ENCODE data around the gene RGP1.

The RGP1 gene

GRCh38 chr9:35759795-35760194 is 10.7 kb downstream of the RGP1 start:
- Histone ChIP-seq H3K27ac (no peak overlapping the region), H3K4me3 (IDR thresholded peaks at IDR 0.05; ENCODE audit: insufficient read depth, low read depth, low read length) (no peak overlapping the region), H3K27me3 (ENCODE audit: insufficient read depth, low read depth) (no peaks in the 10 kb centered on the region), H2AFZ (ENCODE audit: low read depth) (no peak overlapping the region), H3K4me2 (no peak overlapping the region), H3K4me1 (ENCODE audit: low read depth, poor library complexity, severe bottlenecking) (peaks cover 16% of the 10 kb centered on the region), H3K79me2 (ENCODE audit: insufficient read depth, low read depth) (peaks cover 44% of the 10 kb centered on the region; the same call in 1 of the 2 replicates), H3K9ac (no peak overlapping the region), H3K36me3 (ENCODE audit: insufficient read depth) (no peaks in the 10 kb centered on the region), H4K20me1 (ENCODE audit: insufficient read depth) (no peaks in the 10 kb centered on the region)
- no peak for TF ChIP-seq CTCF (conservative IDR thresholded peaks at IDR 0.05; ENCODE audit: low read depth, low read length)

DNA sequence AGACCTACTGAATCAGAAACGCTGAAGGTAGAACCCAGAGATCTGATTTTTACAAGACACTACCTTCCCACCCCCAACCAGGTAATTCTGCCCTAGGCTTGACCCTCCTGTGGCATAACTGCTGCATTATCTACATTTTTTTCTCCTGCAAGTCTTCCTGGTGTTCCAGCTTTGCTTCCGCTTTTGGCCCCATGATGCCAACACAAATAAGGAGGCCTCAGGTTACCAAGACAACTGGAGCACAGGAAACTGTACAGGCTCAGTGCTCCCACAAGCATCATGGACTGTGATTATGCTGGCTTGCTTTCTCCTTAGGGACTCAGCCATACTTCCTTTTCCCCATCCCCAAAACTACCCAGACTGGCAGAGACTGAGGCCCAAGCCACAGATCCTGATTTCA is 11.6 kb downstream of the RGP1 start:
- no peak overlapping the region for H3K27ac ChIP-seq
- TF ChIP-seq CTCF (conservative IDR thresholded peaks at IDR 0.05; ENCODE audit: low read depth, low read length) = no peak
- H3K4me3 ChIP-seq (IDR thresholded peaks at IDR 0.05; ENCODE audit: insufficient read depth, low read depth, low read length) = no peak overlapping the region
- peaks cover 16% of the 10 kb centered on the region for H3K4me1 ChIP-seq (ENCODE audit: low read depth, poor library complexity, severe bottlenecking)
- H3K79me2 ChIP-seq (ENCODE audit: insufficient read depth, low read depth) = peaks cover 44% of the 10 kb centered on the region; the same call in 1 of the 2 replicates
- no peak overlapping the region for H3K4me2 ChIP-seq
- no peaks in the 10 kb centered on the region for H4K20me1 ChIP-seq (ENCODE audit: insufficient read depth)
- no peak overlapping the region for H3K9ac ChIP-seq
- H3K27me3 ChIP-seq (ENCODE audit: insufficient read depth, low read depth) = no peaks in the 10 kb centered on the region
- H3K36me3 ChIP-seq (ENCODE audit: insufficient read depth) = no peaks in the 10 kb centered on the region
- H2AFZ ChIP-seq (ENCODE audit: low read depth) = no peak overlapping the region

DNA sequence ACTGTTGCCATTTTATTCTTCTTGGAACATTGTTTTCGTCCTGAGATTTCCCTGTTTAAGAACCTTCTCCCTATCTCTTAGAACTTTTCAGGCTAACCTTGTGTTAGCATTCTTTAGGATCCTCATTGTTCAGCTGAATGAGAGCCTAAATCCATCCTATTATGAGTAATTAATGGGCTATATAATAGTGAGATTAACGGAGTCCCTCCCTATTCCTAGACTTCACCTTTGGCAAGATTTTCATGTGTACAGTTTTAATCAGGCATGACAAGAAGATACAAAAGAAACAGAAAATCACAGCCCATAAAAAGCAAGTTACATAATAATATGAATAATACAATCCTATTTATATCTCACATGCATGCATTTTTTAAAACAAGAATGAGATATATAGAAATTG is 14.1 kb downstream of the RGP1 start:
- TF ChIP-seq CTCF (conservative IDR thresholded peaks at IDR 0.05; ENCODE audit: low read depth, low read length) = no peak
- Histone ChIP-seq H3K27ac (no peak overlapping the region), H2AFZ (ENCODE audit: low read depth) (no peak overlapping the region), H3K4me3 (IDR thresholded peaks at IDR 0.05; ENCODE audit: insufficient read depth, low read depth, low read length) (no peak overlapping the region), H4K20me1 (ENCODE audit: insufficient read depth) (no peaks in the 10 kb centered on the region), H3K36me3 (ENCODE audit: insufficient read depth) (no peaks in the 10 kb centered on the region), H3K27me3 (ENCODE audit: insufficient read depth, low read depth) (no peaks in the 10 kb centered on the region), H3K4me1 (ENCODE audit: low read depth, poor library complexity, severe bottlenecking) (peaks cover 10% of the 10 kb centered on the region), H3K4me2 (no peak overlapping the region), H3K9ac (no peak overlapping the region), H3K79me2 (ENCODE audit: insufficient read depth, low read depth) (peaks cover 41% of the 10 kb centered on the region; the same call in 1 of the 2 replicates)

DNA sequence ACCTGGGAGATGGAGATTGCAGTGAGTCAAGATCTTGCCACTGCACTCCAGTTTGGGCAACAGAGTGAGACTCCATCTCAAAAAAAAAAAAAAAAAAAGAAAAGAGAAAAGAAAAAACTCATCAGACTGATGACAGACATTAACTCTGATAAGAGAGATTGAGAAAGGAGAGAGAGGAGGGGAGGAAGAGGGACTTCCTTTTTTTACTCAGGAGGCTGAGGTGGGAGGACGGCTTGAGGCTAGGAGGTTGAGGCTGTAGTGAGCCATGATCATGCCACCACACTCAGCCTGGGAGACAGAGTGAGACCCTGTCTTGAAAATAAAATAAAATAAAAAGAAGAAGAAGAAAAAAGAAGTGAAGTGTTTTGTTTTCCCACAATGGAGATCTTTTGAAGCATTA is 14.7 kb downstream of the RGP1 start:
- Histone ChIP-seq H4K20me1 (ENCODE audit: insufficient read depth) (no peaks in the 10 kb centered on the region), H2AFZ (ENCODE audit: low read depth) (no peak overlapping the region), H3K4me2 (no peak overlapping the region), H3K4me3 (IDR thresholded peaks at IDR 0.05; ENCODE audit: insufficient read depth, low read depth, low read length) (no peak overlapping the region), H3K9ac (no peak overlapping the region), H3K79me2 (ENCODE audit: insufficient read depth, low read depth) (peaks cover 35% of the 10 kb centered on the region; the same call in 1 of the 2 replicates), H3K27ac (no peak overlapping the region), H3K36me3 (ENCODE audit: insufficient read depth) (no peaks in the 10 kb centered on the region), H3K4me1 (ENCODE audit: low read depth, poor library complexity, severe bottlenecking) (peaks cover 3% of the 10 kb centered on the region), H3K27me3 (ENCODE audit: insufficient read depth, low read depth) (no peaks in the 10 kb centered on the region)
- no peak for TF ChIP-seq CTCF (conservative IDR thresholded peaks at IDR 0.05; ENCODE audit: low read depth, low read length)

All from KMS-11 (cell line).